GM18511 (cell line): ENCODE data around the gene LRP8.
A peak's percentile ranks its signal among the peaks of the same experiment; 100 is the strongest.

Experiments used
- ATAC-seq: cut with Tn5 transposase; IDR thresholded peaks from one replicate; pipeline ENCODE4 v1.9.1; 2021; ENCODE audit warnings: mild to moderate bottlenecking, moderate library complexity; ENCODE audit not compliant: unreplicated experiment

The LRP8 gene

GRCh38 chr1:53267761-53268160 is 60.1 kb downstream of the LRP8 start:
- no peak for ATAC-seq

GRCh38 chr1:53266038-53266437 is 61.8 kb downstream of the LRP8 start:
- no peak for ATAC-seq

GRCh38 chr1:53265581-53265980 is 62.3 kb downstream of the LRP8 start:
- no peak for ATAC-seq

DNA sequence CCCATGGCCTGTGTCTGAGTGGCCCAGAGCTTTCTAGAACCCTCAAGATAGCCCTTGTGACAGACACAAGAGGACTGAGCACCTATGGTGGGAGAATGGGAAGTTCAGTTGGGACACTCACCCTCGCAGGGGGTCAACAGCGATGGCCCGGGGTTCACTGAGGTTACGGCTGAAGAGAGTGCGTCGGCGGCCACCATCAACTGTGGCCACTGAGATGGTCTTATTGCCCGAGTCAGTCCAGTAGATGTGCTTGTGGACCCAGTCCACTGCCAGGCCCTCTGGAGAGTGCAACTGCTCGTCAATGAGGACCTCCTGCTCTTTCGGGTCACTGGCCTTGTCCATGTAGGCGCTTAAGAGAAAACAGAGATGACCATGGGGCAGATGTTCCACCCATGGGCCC is 63.8 kb downstream of the LRP8 start:
- ATAC-seq: no peak

GRCh38 chr1:53262000-53262399 is 65.9 kb downstream of the LRP8 start:
- no peak for ATAC-seq

DNA sequence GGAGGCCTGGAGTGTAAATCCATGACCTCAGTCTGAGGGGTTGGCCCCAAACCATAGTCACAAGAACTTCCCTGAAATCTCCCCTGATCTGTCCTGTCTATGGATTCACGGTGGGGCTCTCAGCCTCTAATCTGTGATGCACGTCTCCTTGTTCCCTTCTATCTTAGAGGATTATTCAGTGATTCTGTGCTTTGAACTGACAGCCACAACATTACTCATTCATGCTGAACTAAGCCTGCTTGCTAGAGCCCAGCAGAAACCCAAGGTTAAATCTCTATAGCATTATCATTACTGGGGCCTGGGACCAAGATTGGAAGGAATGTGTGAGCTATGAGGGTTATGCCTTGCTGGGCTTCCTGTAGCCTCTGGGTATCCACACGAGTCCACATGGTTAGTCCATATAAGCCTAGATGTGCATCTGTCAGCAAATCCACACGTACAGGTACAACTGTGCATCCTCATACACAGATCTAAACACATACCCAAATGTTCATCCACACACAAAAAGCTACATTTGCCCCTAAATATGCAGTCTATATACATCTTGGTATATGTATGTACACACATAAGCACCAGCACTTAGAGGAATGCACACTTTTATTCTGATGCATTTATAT is 67.1 kb downstream of the LRP8 start:
- ATAC-seq: no peak

- ATAC-seq: no peak
These were observed 67.9 kb downstream of the LRP8 start for GRCh38 chr1:53259932-53260331.

DNA sequence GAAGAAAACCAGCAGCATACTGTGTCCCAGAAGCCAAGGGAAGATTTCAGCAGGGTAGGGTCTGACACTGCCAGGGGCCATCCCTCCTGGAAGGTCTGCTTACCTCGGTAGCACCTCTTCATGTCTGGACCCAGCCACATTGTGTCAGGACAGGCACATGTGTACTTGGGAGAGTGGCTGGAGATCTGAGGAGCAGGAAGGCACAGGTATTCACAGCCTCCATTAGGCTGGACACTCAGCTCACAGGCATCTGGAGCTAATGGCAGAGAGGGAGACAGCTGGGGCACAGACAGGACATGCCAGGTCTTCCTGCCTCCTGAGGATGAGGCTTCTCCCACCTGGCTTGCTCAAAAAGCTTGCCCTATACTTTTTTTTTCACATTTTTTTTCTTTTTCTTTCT is 69.7 kb downstream of the LRP8 start:
- ATAC-seq: no peak

DNA sequence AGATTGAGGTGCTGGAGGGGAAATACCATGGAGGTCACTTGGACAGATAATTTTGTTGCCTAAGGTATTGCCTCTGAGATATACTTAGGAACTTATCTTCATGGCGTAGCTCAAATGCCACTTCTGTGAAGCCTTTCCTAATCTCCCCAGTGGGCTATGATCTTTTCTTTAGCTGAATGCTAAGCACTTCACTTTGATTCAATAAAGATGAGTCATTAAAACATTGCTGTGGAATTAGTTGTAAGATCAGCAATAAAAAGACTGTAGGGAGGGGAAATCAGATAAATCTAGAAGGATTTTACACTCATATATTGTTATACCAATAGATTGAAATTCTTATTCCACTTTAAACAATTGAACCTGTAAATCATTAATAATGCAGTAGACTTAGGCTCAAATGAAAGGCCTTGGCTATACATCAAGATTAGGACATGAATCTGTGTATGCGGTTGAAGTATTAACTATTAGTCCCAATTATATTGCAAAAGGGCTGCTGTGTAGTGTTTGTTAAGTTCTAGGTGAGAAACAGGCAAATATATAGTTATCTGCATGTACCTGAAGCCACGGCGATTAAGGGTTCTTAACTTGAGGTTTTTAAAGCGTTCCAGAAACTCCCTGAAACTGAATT is 70.3 kb downstream of the LRP8 start:
- ATAC-seq: no peak

- ATAC-seq: no peak
These were observed 71.1 kb downstream of the LRP8 start for GRCh38 chr1:53256511-53257453.

- ATAC-seq: no peak
These were observed 72.8 kb downstream of the LRP8 start for GRCh38 chr1:53255031-53255430.

- ATAC-seq: no peak
These were observed 73.7 kb downstream of the LRP8 start for GRCh38 chr1:53254011-53254640.

DNA sequence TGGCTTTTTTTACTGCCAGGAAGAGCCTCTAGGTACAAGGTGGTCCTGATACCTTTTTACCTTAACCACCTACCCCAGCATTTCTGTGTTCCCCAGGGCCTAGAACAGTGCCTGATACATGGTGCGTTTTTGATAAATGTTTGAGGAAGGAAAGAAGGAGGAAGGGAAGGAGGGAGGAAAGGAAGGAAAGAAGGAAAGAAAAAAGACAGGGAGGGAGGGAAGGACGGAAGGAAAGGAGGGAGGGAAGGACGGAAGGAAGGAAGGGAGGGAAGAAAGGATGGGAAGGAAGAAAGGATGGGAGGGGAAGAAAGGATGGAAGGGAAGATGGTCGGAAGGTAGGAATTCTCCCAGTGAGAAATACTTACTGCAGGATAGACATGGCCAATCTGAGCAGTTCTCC is 77.5 kb downstream of the LRP8 start:
- no peak for ATAC-seq

DNA sequence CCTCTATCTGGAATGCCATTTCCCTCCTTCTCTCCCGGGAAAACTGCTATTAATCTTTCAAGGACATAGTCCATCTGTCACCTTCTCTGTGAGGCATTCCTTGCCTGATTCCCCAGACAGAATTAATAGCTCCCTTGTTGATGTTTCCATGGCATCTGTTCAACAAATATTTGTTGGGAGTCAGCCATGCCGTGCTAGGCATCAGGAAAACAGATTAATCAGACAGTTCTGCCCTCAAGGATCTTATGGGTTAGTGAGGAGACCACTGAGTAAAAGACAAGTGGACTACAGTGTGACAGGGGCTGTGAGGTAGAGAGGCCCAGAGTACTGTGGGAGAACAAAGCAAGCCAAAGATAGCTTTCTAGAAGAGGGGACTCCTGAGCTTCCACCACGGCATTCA is 78.2 kb downstream of the LRP8 start:
- ATAC-seq: no peak

GRCh38 chr1:53246261-53247134 is 81.4 kb downstream of the LRP8 start:
- ATAC-seq: no peak

DNA sequence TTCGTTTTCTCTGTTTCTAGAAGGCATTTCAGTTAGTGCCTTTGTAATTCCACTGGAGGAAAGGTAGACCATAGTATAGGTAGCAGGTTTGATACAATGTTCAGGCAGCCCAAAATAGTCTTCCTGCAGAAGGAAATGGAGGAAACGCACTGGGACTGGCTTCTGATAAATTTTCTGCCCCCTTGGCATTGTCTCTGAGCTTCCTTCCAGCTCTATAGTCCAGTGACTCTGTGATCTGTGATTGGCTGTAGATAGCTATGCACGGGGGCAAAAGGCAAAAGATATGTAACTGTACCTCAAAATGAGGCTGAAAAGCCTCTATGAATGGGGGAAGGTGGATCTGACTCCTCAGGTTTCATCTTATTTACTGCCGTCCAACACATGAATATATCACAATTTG is 83.7 kb downstream of the LRP8 start:
- ATAC-seq: no peak

DNA sequence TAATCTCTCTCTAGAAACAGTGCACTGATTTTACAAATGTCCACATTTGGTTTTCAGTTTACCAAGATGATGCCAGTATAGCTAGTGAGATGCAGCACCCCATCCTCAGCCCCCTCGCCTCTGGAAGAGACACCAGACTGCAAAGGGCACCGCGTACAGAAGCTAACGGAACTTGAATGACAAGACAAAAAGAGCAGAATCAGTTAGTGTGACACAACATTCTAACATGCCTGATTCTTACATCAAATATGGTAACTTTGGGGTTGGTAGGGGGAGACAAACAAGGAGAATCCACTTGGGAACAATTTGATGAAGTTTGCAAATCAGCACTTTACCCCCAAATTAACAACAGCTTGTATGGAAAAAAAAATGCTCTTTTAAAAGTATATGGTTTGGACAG is 85.5 kb downstream of the LRP8 start:
- no peak for ATAC-seq

GRCh38 chr1:53241828-53242227 is 86.0 kb downstream of the LRP8 start:
- ATAC-seq: no peak

GRCh38 chr1:53238197-53239155 is 89.4 kb downstream of the LRP8 start, which contains the start of gene MAGOH:
Gene MAGOH, minus strand, starts transcription at chr1:53238518. Its CDS starts 70 bp downstream, at chr1:53238448.
- ATAC-seq: peak; percentile 99
